ENCODE data around the gene PTP4A1. TPM values are rescaled to one million over a fixed set of nuclear protein-coding genes. Genes with fewer than 3 reads are reported as not detected.

The PTP4A1 gene
- total and polyA plus RNA-seq, 2 of the 13 experiments (the other 11 are each of a cell fraction or from before 2014, with no cell fraction given): 141 to 376 TPM

DNA sequence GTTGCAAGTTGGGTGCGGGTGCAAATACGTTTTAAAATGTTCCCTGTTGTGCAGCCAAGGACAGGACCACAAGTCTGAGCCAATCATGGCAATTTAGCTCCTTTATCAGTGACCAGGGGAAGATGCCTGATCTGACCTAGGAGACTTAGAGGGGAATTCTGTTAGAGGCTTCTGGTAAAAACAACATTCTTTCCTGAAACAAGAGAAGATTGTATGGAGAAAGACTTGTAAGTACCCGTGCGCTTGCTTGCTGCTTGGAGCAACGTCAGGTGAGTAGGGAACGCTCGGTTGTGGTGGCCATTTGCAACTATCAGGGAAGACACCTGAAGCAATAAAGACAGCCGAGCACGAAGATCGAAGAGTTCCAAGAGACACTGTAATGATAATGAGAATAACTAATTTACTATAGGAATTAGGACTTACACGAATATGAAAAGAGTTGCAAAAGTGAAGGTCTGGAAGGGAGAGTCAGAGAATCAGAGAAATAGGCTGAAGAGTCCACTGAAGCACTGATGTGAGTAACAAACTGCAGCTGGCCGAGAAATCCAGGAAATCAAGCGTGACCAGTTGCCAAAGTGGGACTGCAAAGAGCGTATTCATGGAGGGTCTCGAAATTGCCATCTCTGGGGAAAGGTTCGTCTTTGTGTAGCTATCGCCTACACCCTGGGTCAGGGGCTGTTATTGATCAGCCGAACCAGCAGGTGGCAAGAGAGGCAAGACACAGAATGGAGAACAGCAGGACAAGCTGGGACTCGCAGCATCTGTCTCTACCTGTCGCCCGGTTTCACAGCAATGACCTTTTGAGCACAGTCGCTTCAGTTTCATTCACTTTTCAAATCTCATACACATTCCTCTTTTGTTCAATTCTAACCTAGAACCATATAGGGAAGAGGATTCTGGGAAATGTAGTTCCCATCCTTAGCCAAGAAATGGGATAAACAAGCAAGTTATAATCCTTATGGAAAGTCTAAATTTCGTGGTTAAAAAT is 26.1 kb downstream of the PTP4A1 start (continued):
- no peak for TF ChIP-seq RBM39 (IDR thresholded peaks at IDR 0.05; ENCODE audit: low read depth, low read length, poor library complexity, severe bottlenecking)
- no peak for TF ChIP-seq RBFOX2 (IDR thresholded peaks at IDR 0.05; ENCODE audit: low read depth, low read length)
- peak; percentile 88 for TF ChIP-seq HOXA3 (CRISPR knock-in tag; IDR thresholded peaks at IDR 0.05)
- 0 out of 2 replicates have a peak, but pooled peaks have one; percentile 81 for TF ChIP-seq RFXAP (CRISPR knock-in tag; IDR thresholded peaks at IDR 0.05; ENCODE audit: borderline replicate concordance)
- TF ChIP-seq ZNF672 (CRISPR knock-in tag; IDR thresholded peaks at IDR 0.05): no peak
- TF ChIP-seq, protein P1, sequence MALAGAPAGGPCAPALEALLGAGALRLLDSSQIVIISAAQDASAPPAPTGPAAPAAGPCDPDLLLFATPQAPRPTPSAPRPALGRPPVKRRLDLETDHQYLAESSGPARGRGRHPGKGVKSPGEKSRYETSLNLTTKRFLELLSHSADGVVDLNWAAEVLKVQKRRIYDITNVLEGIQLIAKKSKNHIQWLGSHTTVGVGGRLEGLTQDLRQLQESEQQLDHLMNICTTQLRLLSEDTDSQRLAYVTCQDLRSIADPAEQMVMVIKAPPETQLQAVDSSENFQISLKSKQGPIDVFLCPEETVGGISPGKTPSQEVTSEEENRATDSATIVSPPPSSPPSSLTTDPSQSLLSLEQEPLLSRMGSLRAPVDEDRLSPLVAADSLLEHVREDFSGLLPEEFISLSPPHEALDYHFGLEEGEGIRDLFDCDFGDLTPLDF (CRISPR knock-in tag; IDR thresholded peaks at IDR 0.05): no peak
- TF ChIP-seq IKZF1 (IDR thresholded peaks at IDR 0.05): no peak
- TF ChIP-seq, protein P2, sequence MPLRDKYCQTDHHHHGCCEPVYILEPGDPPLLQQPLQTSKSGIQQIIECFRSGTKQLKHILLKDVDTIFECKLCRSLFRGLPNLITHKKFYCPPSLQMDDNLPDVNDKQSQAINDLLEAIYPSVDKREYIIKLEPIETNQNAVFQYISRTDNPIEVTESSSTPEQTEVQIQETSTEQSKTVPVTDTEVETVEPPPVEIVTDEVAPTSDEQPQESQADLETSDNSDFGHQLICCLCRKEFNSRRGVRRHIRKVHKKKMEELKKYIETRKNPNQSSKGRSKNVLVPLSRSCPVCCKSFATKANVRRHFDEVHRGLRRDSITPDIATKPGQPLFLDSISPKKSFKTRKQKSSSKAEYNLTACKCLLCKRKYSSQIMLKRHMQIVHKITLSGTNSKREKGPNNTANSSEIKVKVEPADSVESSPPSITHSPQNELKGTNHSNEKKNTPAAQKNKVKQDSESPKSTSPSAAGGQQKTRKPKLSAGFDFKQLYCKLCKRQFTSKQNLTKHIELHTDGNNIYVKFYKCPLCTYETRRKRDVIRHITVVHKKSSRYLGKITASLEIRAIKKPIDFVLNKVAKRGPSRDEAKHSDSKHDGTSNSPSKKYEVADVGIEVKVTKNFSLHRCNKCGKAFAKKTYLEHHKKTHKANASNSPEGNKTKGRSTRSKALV (CRISPR knock-in tag; IDR thresholded peaks at IDR 0.05): peak; percentile 49; the same call in 1 of the 2 replicates
- no peak for TF ChIP-seq ZBTB21 (CRISPR knock-in tag; IDR thresholded peaks at IDR 0.05)
- no peak for TF ChIP-seq SP4 (CRISPR knock-in tag; IDR thresholded peaks at IDR 0.05)
- no peak for TF ChIP-seq ATAD3A (CRISPR knock-in tag; IDR thresholded peaks at IDR 0.05)
- TF ChIP-seq, protein P3, sequence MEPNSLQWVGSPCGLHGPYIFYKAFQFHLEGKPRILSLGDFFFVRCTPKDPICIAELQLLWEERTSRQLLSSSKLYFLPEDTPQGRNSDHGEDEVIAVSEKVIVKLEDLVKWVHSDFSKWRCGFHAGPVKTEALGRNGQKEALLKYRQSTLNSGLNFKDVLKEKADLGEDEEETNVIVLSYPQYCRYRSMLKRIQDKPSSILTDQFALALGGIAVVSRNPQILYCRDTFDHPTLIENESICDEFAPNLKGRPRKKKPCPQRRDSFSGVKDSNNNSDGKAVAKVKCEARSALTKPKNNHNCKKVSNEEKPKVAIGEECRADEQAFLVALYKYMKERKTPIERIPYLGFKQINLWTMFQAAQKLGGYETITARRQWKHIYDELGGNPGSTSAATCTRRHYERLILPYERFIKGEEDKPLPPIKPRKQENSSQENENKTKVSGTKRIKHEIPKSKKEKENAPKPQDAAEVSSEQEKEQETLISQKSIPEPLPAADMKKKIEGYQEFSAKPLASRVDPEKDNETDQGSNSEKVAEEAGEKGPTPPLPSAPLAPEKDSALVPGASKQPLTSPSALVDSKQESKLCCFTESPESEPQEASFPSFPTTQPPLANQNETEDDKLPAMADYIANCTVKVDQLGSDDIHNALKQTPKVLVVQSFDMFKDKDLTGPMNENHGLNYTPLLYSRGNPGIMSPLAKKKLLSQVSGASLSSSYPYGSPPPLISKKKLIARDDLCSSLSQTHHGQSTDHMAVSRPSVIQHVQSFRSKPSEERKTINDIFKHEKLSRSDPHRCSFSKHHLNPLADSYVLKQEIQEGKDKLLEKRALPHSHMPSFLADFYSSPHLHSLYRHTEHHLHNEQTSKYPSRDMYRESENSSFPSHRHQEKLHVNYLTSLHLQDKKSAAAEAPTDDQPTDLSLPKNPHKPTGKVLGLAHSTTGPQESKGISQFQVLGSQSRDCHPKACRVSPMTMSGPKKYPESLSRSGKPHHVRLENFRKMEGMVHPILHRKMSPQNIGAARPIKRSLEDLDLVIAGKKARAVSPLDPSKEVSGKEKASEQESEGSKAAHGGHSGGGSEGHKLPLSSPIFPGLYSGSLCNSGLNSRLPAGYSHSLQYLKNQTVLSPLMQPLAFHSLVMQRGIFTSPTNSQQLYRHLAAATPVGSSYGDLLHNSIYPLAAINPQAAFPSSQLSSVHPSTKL (CRISPR knock-in tag; IDR thresholded peaks at IDR 0.05): peak; percentile 72
- peak; percentile 81; the same call in 1 of the 2 replicates for TF ChIP-seq FOXJ3 (CRISPR knock-in tag; IDR thresholded peaks at IDR 0.05; ENCODE audit: borderline replicate concordance)
- no peak for TF ChIP-seq ZNF235 (CRISPR knock-in tag; IDR thresholded peaks at IDR 0.05; ENCODE audit: borderline replicate concordance)
- peak; percentile 59; the same call in 1 of the 2 replicates for TF ChIP-seq PITX1 (CRISPR knock-in tag; IDR thresholded peaks at IDR 0.05)
- TF ChIP-seq RARG (CRISPR knock-in tag; IDR thresholded peaks at IDR 0.05; ENCODE audit: low read depth): no peak
- TF ChIP-seq KAT8 (CRISPR knock-in tag; IDR thresholded peaks at IDR 0.05): peak; percentile 81; the same call in 1 of the 2 replicates
- 0 out of 2 replicates have a peak, but pooled peaks have one; percentile 56 for TF ChIP-seq ZNF335 (CRISPR knock-in tag; IDR thresholded peaks at IDR 0.05)
- TF ChIP-seq, protein P4, sequence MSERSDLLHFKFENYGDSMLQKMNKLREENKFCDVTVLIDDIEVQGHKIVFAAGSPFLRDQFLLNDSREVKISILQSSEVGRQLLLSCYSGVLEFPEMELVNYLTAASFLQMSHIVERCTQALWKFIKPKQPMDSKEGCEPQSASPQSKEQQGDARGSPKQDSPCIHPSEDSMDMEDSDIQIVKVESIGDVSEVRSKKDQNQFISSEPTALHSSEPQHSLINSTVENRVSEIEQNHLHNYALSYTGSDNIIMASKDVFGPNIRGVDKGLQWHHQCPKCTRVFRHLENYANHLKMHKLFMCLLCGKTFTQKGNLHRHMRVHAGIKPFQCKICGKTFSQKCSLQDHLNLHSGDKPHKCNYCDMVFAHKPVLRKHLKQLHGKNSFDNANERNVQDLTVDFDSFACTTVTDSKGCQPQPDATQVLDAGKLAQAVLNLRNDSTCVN (CRISPR knock-in tag; IDR thresholded peaks at IDR 0.05; ENCODE audit: borderline replicate concordance): 0 out of 2 replicates have a peak, but pooled peaks have one; percentile 71
- no peak for TF ChIP-seq ZNF776 (CRISPR knock-in tag; IDR thresholded peaks at IDR 0.05)
- TF ChIP-seq TAF15 (IDR thresholded peaks at IDR 0.05; ENCODE audit: low read depth, low read length, poor library complexity, severe bottlenecking): no peak
